Stimulated activated CD8-positive, alpha-beta memory T cell treated with anti-CD3 and anti-CD28 coated beads, Interleukin-4, amount 100 ng/mL, for 48 hours (primary cell): Measurements from ENCODE around the gene ITGA3.
A peak's percentile ranks its signal among the peaks of the same experiment; 100 is the strongest.

Experiments
- DNase-seq: peaks from one replicate; pipeline ENCODE4 v3.0.0-alpha.2; 2020

ITGA3 gene

DNA sequence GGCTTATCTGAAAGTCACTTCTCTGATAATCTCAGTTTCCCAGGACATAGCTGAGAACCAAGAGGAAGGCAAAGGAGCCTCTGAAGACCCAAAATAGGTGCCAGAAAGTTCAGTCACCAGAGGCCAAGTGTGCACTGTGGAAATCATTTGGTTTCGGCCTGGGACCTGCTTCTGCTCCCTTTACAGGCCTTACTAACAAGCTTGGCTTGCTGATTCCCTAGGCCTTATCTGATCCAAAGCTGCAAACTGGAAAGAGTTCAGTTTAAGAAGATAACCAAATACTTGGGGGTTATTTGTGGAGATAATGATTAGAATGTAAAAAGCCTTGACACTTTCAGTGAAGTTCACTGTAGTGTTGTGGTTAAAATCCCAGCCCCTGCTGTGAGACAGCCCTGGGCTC lies 17.0 kb downstream of the ITGA3 start:
- DNase-seq: no peak

DNA sequence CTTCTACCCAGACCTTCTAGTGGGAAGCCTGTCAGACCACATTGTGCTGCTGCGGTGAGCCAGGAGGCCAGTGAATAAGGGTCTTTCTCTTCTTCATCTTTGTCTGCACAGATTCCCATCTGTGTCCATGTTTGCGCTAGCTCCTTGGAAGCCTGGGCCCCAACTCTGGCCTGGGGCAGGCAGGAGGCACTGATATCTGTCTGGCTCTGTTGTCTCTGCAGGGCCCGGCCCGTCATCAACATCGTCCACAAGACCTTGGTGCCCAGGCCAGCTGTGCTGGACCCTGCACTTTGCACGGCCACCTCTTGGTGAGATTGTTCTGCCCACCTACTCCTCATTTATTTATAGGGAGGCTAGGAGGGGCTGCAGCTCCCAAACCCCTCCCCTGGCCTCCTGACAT lies 18.3 kb downstream of the ITGA3 start:
- no peak for DNase-seq

DNA sequence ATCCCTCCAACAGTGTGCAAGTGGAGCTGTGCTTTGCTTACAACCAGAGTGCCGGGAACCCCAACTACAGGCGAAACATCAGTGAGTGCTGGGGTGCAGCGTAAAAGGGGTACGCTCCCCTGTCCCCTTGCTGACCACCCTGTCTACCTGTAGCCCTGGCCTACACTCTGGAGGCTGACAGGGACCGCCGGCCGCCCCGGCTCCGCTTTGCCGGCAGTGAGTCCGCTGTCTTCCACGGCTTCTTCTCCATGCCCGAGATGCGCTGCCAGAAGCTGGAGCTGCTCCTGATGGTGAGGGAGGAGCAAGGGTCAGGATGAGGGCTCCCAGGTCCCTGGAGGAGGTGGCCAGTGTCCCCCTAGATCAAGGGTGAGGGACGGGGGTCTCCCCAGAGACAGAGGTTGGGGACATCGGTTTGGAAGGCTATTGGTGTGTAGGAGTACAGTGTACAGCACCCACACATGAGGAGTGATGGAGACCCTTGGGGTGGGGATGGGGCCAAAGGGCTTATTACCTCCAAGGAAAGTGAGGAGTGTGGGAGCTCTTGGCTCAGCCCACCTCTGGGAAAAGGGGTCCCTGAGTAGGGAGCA lies 19.6 kb downstream of the ITGA3 start:
- DNase-seq: no peak

DNA sequence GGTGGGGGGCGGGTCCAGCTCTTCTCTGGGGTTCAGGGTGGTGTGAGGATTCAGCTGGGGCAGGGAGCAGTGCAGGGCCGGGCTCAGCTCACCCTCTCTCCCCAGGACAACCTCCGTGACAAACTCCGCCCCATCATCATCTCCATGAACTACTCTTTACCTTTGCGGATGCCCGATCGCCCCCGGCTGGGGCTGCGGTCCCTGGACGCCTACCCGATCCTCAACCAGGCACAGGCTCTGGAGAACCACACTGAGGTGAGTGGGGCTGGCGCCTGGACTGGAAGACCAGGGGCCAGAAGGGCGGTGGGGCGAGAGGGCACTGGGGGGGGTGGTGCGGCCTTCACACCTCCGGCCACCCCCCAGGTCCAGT lies 20.3 kb downstream of the ITGA3 start:
- DNase-seq: no peak

DNA sequence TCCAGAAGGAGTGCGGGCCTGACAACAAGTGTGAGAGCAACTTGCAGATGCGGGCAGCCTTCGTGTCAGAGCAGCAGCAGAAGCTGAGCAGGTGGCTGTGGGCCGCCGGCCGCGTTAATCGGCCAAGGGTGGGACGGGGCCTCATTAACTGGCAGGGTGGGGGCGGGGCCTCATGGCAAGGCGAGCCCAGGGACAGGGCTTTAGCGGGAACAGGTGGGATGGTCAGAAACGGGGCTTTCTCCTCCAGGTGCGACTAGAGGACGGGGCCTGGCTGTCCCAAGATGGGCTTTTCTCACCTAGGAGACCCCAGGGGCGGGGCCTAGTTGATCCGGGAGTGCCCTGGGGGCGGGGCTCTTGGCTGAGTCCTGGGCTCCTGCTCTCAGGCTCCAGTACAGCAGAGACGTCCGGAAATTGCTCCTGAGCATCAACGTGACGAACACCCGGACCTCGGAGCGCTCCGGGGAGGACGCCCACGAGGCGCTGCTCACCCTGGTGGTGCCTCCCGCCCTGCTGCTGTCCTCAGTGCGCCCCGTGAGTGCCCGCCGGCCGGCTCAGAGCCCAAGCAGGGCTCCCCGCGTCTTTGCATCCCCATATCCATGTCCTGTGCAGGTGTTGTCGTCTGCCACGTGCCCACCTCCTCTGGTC lies 20.8 kb downstream of the ITGA3 start:
- no peak for DNase-seq

DNA sequence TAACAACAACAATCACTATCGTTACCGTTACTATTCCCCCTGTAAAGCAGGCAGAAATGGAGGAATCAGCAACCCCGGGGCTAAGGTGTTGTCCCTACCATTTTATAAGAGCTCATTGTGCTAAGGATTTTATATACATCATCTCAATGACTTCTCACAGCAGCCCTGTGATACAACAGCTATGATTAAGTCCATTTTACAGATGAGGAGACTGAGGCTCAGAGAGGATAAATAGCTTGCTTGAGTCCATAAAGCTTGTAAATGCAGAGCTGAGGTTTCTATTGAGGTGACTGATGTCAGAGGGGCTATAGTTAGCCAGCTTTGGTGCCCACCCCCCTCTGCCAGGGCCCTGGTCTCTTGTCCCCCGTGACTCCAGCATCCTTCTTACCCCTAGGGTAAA lies 22.5 kb downstream of the ITGA3 start:
- no peak for DNase-seq

DNA sequence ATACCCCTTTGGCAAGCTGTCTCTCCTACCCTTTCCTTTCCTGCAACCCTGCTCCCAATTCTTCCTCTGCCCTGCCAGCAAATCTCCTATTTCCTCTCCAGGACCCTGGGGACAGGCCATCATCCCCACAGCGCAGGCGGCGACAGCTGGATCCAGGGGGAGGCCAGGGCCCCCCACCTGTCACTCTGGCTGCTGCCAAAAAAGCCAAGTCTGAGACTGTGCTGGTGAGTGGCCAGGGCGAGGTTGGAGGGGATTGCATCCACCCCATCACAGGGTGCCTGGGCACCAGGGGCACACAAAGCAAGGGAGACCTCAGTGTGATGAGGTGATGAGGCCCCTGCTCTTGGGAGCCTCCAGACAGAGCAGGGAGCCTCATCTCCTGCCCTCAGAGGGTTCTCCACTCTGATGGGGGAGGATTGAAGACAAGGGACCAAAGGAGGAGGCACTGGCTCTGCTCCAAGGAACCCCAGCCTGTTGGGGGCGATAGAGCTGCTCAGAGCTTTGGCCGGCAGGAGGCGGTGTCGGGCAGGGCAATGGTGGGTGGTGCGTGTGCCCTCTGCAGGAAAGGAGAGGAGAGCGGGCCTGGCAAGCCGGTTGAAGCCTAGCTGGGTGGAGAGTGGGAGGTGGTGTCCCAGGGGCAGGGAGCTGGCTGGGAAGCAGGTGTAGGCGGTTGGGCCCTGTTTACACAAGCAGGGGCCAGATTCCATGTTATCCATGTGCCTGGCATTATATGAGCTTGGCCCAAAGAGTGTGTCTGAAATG lies 23.6 kb downstream of the ITGA3 start:
- DNase-seq: peak; percentile 59

DNA sequence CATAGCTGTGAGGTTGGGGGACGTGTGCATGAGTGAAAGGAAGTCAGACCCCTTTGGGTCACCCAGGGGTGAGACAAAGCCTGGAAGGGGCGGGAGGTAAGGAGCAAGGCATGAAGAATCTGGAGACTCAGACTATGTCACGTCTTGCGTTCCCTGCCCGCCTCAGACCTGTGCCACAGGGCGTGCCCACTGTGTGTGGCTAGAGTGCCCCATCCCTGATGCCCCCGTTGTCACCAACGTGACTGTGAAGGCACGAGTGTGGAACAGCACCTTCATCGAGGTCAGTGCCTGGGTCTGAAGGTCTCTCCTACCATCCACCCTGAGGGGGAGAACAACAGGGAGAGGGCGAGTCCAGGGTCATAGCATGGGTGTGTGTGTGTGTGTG lies 24.2 kb downstream of the ITGA3 start:
- no peak for DNase-seq

DNA sequence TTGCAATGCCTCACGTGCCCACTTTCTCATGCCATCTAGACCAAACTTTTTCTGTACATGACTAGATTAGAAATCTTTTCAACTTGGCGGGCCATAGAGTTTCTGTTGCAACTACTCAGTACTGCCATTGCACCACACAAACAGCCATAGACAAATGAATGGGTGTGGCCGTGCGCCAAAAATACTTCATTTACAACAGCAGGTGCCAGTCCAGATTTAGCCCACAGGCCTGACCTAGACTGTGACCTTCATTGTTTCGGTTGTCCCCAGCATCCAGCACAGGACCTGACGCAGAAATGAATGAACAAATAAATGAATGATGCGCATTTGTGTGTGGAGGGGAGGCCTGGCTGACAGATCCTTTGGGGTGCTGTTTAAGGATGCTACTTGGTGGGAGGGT lies 24.9 kb downstream of the ITGA3 start:
- no peak for DNase-seq

DNA sequence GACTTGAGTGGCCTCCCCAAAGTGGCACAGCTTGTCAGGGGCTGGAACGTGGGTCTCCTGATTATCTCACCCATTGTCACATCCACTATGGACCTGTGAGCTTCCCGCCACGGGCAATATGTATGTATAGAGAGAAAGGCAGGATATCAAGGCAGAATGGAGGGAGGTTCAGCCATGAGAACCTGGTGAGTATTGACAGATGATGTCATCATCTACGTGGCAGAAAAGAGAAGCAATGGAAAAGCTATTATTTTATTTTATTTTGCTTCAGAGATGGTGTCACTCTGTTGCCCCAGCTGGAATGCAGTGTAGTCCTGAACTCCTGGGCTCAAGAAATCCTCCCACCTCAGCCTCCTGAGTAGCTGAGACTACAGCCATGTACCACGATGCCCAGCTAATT lies 25.8 kb downstream of the ITGA3 start:
- no peak for DNase-seq

DNA sequence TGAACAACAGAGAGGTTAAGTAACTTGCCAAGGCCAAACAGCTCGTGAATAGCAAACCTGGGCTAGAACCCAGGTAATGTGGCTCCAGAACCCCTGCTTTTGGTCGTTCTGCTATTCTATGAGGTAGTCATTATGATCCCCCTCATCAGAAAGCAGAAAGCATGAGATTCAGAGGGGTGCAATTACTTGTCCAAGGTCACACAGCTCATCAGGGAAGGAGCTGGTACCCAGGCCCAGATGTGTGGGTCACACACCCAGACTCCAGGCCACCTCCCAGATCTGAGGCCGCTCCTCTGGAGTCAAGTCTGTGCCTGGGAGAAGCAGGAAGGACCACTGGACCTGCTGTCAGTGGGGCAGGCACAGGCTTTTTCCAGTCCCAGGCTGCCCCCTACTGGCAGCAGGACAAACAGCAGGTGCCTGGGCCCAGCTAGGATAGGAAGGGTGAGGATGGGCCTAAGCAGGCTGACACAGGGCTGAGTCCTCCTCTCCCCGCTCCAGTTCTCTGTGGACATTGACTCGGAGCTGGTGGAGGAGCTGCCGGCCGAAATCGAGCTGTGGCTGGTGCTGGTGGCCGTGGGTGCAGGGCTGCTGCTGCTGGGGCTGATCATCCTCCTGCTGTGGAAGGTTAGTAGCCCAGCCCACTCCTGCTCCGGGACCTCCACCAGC lies 31.5 kb downstream of the ITGA3 start:
- DNase-seq: peak; percentile 89

DNA sequence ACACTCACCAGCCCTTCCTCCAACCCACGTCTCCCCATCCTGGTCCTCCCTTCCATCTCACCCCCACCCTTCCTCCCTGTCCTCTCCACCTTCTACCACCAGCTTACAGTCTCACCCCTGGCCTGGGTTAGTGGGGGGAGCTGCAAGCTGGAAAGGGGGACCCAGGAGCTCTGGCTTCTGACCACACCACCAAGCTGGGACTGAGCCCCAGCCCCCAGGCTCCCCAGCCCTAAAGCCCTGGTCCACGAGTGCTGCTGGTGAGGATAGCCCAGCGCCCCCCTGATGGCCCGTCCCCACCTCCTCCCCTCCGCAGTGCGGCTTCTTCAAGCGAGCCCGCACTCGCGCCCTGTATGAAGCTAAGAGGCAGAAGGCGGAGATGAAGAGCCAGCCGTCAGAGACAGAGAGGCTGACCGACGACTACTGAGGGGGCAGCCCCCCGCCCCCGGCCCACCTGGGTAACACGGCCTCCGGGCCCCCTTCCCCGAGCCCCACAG lies 32.0 kb downstream of the ITGA3 start:
- no peak for DNase-seq

DNA sequence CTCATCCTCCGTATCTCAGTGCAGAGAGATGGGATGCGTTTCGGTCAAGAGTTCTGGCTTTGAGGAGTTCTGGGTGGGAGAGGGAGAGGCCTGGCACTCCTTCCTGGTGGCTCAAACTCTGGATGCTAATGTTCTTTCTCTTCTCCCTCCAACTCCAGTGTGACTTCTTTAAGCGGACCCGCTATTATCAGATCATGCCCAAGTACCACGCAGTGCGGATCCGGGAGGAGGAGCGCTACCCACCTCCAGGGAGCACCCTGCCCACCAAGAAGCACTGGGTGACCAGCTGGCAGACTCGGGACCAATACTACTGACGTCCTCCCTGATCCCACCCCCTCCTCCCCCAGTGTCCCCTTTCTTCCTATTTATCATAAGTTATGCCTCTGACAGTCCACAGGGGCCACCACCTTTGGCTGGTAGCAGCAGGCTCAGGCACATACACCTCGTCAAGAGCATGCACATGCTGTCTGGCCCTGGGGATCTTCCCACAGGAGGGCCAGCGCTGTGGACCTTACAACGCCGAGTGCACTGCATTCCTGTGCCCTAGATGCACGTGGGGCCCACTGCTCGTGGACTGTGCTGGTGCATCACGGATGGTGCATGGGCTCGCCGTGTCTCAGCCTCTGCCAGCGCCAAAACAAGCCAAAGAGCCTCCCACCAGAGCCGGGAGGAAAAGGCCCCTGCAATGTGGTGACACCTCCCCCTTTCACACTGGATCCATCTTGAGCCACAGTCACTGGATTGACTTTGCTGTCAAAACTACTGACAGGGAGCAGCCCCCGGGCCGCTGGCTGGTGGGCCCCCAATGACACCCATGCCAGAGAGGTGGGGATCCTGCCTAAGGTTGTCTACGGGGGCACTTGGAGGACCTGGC lies 33.3 kb downstream of the ITGA3 start:
- no peak for DNase-seq

DNA sequence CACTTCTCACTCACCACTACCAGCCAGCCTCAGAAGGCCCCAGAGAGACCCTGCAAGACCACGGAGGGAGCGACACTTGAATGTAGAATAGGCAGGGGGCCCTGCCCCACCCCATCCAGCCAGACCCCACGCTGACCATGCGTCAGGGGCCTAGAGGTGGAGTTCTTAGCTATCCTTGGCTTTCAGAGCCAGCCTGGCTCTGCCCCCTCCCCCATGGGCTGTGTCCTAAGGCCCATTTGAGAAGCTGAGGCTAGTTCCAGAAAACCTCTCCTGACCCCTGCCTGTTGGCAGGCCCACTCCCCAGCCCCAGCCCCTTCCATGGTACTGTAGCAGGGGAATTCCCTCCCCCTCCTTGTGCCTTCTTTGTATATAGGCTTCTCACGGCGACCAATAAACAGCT lies 34.2 kb downstream of the ITGA3 start:
- DNase-seq: no peak

DNA sequence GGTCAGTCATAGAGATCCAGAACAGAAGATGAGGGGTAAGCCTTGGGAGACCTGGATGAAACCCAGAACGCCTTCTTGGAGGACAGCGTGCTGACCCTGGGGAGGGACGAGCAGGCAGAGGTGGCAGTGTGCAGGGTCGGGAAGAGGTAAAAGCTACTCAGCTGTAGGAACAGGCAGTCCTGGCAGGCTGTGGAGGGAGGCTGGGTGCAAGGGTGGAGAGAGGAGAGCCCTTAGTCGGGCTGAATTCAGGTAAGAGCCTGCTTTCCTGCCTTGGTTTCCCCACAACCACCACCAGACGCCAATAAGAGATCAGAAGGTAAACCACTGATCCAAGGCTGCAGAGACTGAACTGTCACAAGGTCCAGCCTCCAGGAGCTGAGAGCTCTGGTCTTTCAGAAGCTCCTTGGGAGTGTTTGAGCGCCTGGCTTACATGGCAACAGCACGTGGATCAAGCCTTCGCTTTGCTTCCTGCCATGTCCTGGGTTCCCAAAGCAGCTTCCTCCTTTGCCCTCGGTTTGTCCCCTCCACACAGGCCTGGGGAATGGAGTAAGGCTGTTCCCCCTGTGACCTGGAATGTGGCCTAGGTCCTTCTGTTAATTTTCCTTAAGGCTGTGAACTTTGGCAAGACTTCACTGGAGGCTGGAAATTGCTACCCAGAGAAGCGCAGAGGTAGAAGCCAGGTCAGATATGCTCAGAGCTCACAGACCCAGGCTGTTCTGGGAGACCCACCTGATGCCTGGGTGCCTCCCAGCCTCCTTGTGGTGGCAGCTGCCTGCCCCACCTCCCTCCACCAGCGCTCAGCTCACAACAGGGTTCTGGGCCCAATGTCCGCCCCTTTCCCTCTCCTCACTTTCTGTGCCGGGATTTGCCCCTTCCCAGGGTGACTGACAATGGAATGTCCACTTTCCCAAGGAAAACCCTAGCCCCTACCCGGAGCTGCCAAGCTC lies 35.3 kb downstream of the ITGA3 start:
- DNase-seq: no peak

DNA sequence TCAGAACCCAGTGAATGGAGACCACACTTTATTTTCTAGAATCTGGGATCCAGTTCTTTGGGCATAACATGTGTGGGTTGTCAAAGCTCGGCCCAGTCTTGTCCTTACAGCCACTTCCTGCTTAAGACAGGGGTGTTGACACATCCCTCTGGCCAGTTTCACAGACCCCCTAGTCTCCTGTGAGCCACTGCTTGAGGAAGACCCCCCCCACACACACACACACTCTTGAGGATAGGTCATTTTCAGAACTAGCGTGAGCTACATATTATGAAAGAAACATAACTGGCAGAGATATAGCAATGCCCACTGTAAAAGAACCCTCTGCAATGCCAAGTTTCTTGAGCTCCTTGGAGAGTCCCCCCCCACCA lies 36.0 kb downstream of the ITGA3 start:
- no peak for DNase-seq

DNA sequence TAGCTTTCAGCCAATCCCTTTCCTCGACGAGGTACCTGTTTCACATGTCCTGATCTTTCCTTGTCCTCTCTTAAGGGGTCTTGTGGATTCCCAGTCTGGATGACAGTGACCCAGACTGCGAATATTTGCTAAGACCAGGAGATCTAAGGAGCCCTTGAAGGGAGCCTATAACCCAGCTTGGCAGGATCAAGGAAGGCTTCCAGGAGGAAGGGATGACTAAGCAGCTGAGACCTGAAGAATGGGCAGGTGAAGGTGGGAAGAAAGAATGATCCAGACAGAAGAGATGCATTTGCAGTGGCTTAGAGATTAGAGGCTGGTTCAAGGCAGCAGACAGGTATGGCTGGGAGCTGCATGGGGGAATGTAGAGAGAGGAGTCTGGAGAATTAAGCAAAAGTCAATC lies 37.3 kb downstream of the ITGA3 start:
- DNase-seq: no peak

DNA sequence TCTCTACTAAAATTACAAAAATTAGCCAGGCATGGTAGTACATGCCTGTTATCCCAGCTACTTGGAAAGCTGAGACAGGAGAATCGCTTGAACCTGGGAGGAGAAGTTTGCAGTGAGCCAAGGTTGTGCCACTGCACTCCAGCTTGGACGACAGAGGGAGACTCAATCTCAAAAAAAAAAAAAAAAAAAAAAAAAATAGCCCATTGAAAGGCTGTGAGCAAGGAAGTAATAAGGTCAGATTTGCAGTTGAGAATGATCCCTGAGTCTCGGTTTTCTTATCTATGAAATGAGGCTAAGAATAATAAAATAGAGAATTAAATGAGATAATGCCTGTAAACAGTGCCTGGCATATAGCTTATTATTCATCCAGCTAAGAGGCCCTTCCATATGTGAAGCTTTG lies 37.9 kb downstream of the ITGA3 start:
- DNase-seq: no peak

DNA sequence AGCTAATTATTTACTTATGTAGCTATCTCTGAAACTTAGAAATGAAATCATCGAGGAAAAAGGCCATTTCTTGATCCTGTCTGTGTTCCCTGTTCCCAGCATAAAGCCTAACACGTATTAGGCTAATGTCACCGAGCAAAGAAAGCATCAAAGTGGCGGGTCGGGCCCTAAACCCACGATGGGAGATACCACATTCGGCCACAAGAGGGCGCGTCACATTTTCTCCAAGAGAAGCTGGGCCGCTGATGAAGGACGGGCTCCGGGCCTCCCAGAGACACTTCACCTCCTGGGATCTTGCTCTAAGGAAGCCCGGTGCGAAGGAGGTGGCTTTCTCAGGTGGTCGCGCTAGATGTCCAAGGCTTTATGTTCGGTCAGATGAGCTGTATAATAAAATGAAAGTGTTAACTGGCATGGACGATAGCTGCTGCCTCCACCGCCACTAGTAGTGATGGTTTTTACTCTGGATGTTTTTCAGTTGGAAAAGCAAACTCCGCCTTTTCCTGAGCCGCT lies 38.4 kb downstream of the ITGA3 start:
- DNase-seq: peak; percentile 98

DNA sequence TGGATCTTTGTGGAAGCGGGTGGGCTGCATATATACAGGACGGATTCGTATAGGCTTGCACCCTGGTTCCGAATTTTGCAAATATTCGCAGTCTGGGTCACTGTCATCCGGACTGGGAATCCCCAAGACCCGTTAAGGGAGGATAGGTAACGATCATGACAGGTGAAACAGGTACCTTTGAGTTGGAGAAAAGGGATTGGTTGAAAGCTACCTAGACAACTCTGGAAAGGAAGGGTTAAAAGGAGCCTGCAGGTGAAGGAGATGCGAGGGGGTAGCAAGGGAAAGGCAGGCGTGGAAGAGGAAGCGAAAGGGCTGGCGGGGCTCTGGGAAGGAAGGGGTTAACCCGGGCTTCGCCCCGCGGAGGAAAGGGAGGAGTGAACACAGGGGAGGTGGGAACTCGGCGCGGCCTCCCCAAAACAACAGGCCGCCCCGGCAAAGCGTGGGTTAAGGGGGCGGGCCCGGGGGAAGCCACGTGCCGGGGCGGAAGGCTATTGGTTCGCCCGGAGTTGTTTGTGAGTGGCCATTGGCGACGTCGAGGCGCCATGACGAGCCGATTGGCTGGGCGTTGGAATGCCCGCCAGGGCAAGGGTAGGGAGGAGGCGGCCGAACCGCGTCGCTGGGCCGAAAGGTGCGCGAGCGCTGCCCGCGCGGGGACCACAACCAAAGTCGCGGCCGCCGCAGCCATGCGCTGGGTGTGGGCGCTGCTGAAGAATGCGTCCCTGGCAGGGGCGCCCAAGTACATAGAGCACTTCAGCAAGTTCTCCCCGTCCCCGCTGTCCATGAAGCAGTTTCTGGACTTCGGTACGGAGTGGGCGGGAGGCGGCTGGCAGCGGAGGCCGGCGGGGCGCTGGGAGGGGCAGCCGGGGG lies 39.1 kb downstream of the ITGA3 start, which contains the start of gene PDK2:
Gene PDK2, plus strand, starts transcription at position 599 of the 867 bp plus-strand sequence. Its CDS starts 85 bp downstream, at position 684.
- peak; percentile 95 for DNase-seq
